Testis (tissue), 2 donors: ENCODE measurements around the gene ESR1.

Experiments
- CTCF ChIP-seq, 3 experiments: fragments of 450-650 bp in 2 of 3; fragments of 200-600 bp in 1 of 3; sonication (generic) in 1 of 3; IDR thresholded peaks; one replicate each; pipeline ENCODE4 v1.5.1; 2016 to 2019; ENCODE audit warnings: antibody characterized with exemption in 3 of 3, mild to moderate bottlenecking in 2 of 3, moderate library complexity in 1 of 3
- POLR2A ChIP-seq: fragments of 450-650 bp; IDR thresholded peaks from one replicate; pipeline ENCODE4 v1.6.1; 2017; ENCODE audit warnings: antibody characterized with exemption, mild to moderate bottlenecking, moderate library complexity

- TF ChIP-seq CTCF (IDR thresholded peaks at IDR 0.05) (no peak), POLR2A (no peak)
Measured at GRCh38 chr6:151905854-151906253, 98.4 kb downstream of the ESR1 start.
